ENCODE measurements around the gene ANKRD13A.
"Not testable (repeated sequence)": the region's sequence is repeated elsewhere in the genome, so short reads cannot be mapped to it uniquely, and the experiment has no call there.

The ANKRD13A gene

DNA sequence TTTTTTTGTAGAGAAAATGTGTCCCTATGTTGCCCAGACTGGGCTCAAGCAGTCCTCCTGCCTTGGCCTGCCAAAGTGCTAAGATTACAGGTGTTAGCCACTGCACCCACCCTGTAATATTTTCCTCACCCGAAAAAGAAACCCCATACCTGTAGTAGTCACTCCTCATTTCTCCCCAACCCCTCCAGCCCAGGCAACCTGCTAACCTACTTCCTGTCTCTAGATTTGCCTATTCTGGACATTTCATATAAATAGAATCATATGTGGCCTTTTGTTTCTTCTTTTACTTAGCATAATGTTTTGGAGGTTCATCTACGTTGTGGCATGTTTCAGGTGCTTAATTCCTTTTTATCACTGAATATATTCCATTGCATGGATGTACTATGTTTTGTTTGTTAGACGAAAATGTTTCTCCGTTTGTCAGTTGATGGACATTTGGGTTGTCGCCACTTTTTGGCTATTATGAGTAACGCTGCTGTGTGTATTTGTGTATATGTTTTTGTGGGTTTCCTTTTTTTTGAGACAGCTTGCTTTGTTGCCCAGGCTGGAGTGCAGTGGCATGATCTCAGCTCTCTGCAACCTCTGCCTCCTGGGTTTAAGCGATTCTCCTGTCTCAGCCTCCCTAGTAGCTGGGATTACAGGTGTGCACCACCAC lies 6.2 kb downstream of the ANKRD13A start:
- DNase-seq (ENCODE audit: extremely low read depth in 1 of 2, low read depth in 1 of 2), result no peak

DNA sequence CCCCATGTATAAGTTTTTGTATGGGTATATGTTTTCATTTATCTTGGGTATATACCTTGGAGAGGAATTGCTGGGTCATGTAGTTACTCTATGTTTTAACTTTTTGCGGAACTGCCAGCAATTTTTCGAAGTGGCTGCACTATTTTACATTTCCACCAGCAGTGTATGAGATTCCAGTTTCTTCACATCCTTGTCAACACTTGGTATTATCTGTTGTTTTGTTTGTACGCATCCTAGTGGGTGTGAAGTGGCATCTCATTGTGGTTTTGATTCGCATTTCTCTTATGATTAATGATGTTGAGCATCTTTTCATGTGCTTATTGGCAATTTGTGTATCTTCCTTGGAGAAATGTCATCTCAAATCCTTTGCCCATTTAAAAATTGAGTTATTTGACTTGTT lies 6.9 kb downstream of the ANKRD13A start:
- DNase-seq (ENCODE audit: extremely low read depth in 1 of 2, low read depth in 1 of 2), result no peak

DNA sequence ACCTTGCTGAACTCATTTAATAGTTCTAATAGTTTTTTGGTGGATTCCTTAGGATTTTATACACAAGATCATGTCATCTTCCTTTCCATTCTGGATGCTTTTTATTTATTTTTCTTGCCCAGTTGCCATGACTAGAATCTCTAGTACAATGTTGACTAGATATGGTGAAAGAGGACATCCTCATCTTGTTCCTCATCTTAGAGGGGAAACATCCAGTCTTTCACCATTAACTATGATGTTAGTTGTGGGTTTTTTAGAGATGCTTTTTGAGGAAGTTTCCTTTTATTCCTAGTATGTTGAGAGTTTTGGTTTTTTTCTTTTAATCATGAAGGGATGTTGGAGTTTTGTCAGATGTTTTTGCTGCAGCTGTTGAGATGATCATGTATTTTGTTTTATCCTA lies 8.7 kb downstream of the ANKRD13A start:
- DNase-seq (ENCODE audit: extremely low read depth in 1 of 2, low read depth in 1 of 2), result no peak

- DNase-seq (ENCODE audit: extremely low read depth in 1 of 2, low read depth in 1 of 2), result not testable (repeated sequence)
Observed at GRCh38 chr12:110008681-110009398, 9.6 kb downstream of the ANKRD13A start.

- DNase-seq (ENCODE audit: extremely low read depth in 1 of 2, low read depth in 1 of 2), result no peak
Observed at GRCh38 chr12:110010853-110011723, 11.9 kb downstream of the ANKRD13A start.

DNA sequence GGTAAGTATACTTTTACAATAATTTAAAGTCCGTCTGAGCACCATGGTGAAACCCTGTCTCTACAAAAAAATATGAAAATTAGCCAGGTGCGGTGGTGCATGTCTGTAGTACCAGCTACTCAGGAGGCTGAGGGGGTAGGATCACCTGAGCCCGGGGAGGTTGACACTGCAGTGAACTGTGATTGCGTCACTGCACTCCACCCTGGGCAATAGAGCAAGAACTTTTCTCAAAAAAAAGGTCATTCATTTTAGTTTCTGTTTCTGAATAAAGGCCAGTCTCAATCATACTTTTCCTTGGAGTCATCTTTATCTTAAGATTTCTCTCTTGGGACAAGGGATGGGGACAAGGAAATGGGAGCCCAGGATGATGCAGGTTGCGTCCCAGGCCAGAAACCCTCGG lies 12.9 kb downstream of the ANKRD13A start:
- no peak for DNase-seq (ENCODE audit: extremely low read depth in 1 of 2, low read depth in 1 of 2)

DNA sequence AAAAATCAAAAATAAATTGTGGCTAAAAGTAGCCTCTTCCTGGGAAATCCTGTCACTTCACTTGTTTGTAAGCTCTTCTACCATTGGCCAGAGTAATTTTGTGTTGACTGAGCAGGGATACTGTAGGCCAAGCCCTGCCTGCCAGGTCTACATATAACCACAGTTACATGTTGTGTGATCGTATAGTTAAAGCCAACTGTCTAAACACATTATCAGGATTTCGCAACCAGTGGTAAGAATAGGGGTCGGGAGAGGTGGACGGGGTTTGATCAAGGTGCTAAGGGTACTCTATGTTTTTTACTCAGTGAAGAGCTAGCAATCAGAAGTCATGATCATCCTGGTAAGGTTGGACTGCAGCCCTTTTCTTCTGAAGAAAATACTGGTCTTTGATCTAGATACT lies 13.4 kb downstream of the ANKRD13A start:
- DNase-seq (ENCODE audit: extremely low read depth in 1 of 2, low read depth in 1 of 2), result no peak

DNA sequence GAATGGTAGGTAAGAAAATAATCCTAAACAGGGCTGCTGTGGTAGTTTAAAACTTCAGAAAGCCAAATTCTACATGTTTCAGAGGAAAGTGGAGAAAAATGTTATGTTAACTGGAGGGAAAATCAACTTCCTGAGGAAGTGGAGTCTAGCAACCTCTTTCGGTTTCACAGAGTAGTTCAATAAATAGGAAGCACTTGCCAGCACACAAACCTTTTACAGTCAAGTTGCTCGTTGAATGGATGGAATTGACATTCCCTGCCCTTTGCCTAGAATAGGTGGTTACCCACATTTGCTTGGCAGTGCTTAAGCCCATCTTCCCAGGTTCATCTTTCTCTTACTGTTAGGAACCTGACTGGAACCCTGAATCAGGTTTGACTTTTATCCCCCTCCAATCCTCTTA lies 15.9 kb downstream of the ANKRD13A start:
- no peak for DNase-seq (ENCODE audit: extremely low read depth in 1 of 2, low read depth in 1 of 2)

- DNase-seq (ENCODE audit: extremely low read depth in 1 of 2, low read depth in 1 of 2), result no peak
Observed at GRCh38 chr12:110020956-110021355, 21.7 kb downstream of the ANKRD13A start.

- no peak for DNase-seq (ENCODE audit: extremely low read depth in 1 of 2, low read depth in 1 of 2)
Observed at GRCh38 chr12:110023059-110023980, 24.1 kb downstream of the ANKRD13A start.

GRCh38 chr12:110024051-110024450 lies 24.8 kb downstream of the ANKRD13A start:
- no peak for DNase-seq (ENCODE audit: extremely low read depth in 1 of 2, low read depth in 1 of 2)

GRCh38 chr12:110028323-110028722 lies 29.1 kb downstream of the ANKRD13A start:
- DNase-seq (ENCODE audit: extremely low read depth in 1 of 2, low read depth in 1 of 2), result no peak

GRCh38 chr12:110029290-110029815 lies 30.1 kb downstream of the ANKRD13A start:
- no peak for DNase-seq (ENCODE audit: extremely low read depth in 1 of 2, low read depth in 1 of 2)

DNA sequence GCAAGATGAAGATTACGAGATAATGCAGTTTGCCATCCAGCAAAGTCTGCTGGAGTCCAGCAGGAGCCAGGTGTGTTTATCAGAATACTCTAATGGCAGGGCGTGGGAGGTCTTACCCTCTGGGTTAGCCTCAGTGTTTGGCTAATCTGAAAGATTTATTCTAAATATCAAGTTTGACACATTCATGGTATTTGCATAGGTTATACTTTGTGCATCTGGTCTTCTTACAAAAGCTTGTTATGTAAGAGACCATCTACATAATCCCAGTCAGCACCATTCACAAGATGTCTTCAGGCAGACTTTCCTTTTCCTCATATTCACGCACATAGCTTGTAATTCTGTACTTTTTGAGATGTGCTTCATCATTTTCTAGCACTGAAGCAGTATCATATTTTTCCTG lies 34.7 kb downstream of the ANKRD13A start:
- DNase-seq (ENCODE audit: extremely low read depth in 1 of 2, low read depth in 1 of 2), result no peak

DNA sequence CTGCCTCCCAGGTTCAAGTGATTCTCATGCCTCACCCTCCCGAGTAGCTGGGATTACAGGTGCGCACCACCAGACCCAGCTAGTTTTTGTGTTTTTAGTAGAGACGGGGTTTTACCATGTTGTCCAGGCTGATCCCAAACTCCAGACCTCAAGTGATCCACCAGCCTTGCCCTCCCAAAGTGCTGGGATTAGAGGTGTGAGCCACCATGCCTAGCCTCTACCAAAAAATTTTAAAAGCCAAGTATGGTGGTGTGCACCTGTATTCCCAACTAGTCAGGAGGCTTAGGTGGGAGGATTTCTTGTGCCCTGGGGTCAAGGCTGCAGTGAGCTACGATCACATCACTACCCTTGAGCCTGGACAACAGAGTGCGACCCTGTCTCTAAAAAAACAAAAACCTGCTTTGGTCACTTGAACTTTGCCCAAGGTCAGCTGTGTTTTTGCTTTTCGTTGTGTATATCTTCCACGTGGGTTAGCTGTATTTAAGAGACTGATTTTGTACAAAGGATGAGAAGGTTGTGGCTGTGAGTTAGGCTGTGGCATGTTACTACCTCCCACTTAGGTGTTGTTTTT lies 36.4 kb downstream of the ANKRD13A start:
- no peak for DNase-seq (ENCODE audit: extremely low read depth in 1 of 2, low read depth in 1 of 2)

GRCh38 chr12:110037315-110037714 lies 38.1 kb downstream of the ANKRD13A start:
- DNase-seq (ENCODE audit: extremely low read depth in 1 of 2, low read depth in 1 of 2), result no peak

- no peak for DNase-seq (ENCODE audit: extremely low read depth in 1 of 2, low read depth in 1 of 2)
Observed at GRCh38 chr12:110038741-110039084, 39.5 kb downstream of the ANKRD13A start.

DNA sequence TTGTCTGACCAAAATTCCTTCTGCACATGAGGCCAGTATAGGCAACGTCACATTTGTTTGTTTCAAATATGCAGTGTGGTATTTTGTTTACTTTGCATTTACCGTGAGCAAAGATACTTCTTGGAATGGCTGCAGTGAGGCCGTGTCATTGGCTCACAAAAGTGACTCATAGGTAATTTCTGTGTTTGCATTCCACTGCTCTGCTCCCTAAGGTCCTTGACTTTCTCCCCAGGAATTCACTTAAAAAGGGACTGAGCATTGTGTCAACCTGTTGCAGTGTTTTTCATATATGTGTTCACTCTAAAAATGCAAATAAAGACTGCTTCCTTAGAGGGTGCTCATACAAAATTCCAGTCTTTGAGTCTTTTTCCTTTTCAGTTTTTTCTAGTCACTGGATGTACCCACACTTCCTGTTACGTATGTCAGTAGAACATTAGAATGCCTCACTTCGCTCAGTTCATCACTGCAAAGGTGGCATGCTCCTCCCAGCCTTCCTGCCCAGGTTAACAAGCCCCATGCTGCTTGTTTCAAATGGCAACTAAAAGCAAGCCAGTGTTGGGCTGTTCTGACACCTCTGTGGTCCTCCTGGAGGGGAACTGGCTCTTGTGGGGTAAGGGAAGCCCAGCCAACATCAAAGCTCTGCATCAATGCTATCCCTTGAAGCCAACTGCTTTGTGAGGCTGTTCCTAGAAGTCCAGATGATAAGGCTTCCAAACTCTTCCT lies 40.0 kb downstream of the ANKRD13A start:
- DNase-seq (ENCODE audit: extremely low read depth in 1 of 2, low read depth in 1 of 2), result no peak

DNA sequence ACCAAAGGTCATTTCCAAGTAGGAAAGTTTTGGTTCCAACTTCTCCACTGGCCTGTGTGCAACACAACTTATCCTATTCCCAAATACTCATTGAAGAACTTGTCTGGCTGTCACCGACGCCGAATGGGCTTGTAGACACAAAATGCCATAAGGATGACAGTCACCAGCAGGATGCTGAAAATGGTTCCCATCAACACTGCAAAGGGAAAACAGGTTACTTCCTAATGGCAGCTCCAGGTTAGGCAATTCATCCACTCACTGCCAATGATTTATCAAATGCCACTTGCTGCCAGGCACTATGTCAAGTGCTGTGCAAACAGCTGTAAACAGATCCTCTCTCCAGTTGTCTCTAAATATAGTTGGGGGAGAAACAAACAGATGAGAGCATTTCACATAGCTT lies 43.0 kb downstream of the ANKRD13A start:
- DNase-seq (ENCODE audit: extremely low read depth in 1 of 2, low read depth in 1 of 2), result no peak

All from activated CD8-positive, alpha-beta memory T cell treated with anti-CD3 and anti-CD28 coated beads for 1 hour (primary cell).